HEK293 (cell line): Measurements from ENCODE around the gene LRRC52.

Experiments
- CTCF ChIA-PET: fragments of 350-600 bp; formaldehyde crosslinking; extraction: SDS; loops from one replicate; lab custom pipeline; 2021; ENCODE audit warnings: antibody characterized with exemption; lab: Yijun Ruan, JAX
- POLR2A ChIA-PET: fragments of 300-600 bp; formaldehyde crosslinking; extraction: SDS; loops from one replicate; lab custom pipeline; 2020; ENCODE audit warnings: antibody characterized with exemption, inconsistent platforms; lab: Yijun Ruan, JAX
- H3K27ac ChIP-seq: fragments of 200-500 bp; sonication (Bioruptor generic); 2 replicates; pipeline ENCODE4 v1.5.1; 2014; ENCODE audit warnings: low read depth, low read length, control low read depth, inconsistent platforms; ENCODE audit errors: extremely low read depth
- H3K36me3 ChIP-seq, 2 experiments: fragments of 200-500 bp in 1 of 2; sonication (Bioruptor generic) in 1 of 2; 1 replicate in 1 of 2; 2 replicates in 1 of 2; pipeline ENCODE4 v1.5.1; 2014 to 2017; ENCODE audit warnings: inconsistent platforms in 2 of 2, low read length in 2 of 2; ENCODE audit not compliant: control insufficient read depth in 2 of 2, insufficient read depth in 1 of 2
- H3K4me1 ChIP-seq: fragments of 200-500 bp; sonication (Bioruptor generic); 2 replicates; pipeline ENCODE4 v1.5.1; 2014; ENCODE audit warnings: mild to moderate bottlenecking, low read length, inconsistent platforms; ENCODE audit not compliant: control insufficient read depth, insufficient read depth
- H3K4me3 ChIP-seq: 2 replicates; pipeline ENCODE4 v1.5.1; 2011; ENCODE audit warnings: low read depth, mild to moderate bottlenecking, control low read depth, low read length, moderate library complexity
- H3K9me3 ChIP-seq: fragments of 200-500 bp; sonication (Bioruptor generic); 2 replicates; pipeline ENCODE4 v1.5.1; 2014; ENCODE audit warnings: low read depth, low read length, inconsistent platforms; ENCODE audit not compliant: control insufficient read depth, insufficient read depth
- BCL11B ChIP-seq: fragments of 450-650 bp; formaldehyde crosslinking; IDR thresholded peaks from 2 replicates; pipeline ENCODE4 v1.5.1; 2016; ENCODE audit warnings: low read depth, missing biosample characterization, missing genetic modification characterization
- FEZF1 ChIP-seq: fragments of 450-650 bp; formaldehyde crosslinking; IDR thresholded peaks from 2 replicates; pipeline ENCODE4 v1.5.1; 2016; ENCODE audit warnings: missing biosample characterization, missing genetic modification characterization
- GFI1B ChIP-seq: fragments of 450-650 bp; formaldehyde crosslinking; IDR thresholded peaks from 2 replicates; pipeline ENCODE4 v1.5.1; 2016; ENCODE audit warnings: missing biosample characterization, missing genetic modification characterization
- HOXD13 ChIP-seq: sonication (generic); formaldehyde crosslinking; IDR thresholded peaks from 2 replicates; pipeline ENCODE4 v1.8.0; 2022; ENCODE audit warnings: missing genetic modification reagents, borderline replicate concordance
- KLF1 ChIP-seq: fragments of 450-650 bp; formaldehyde crosslinking; IDR thresholded peaks from 2 replicates; pipeline ENCODE4 v1.5.1; 2016; ENCODE audit warnings: missing biosample characterization, missing genetic modification characterization
- KLF8 ChIP-seq: fragments of 450-650 bp; formaldehyde crosslinking; IDR thresholded peaks from 2 replicates; pipeline ENCODE4 v1.5.1; 2016; ENCODE audit warnings: missing biosample characterization, missing genetic modification characterization
- SCRT1 ChIP-seq: fragments of 450-650 bp; formaldehyde crosslinking; IDR thresholded peaks from 2 replicates; pipeline ENCODE4 v1.5.1; 2016; ENCODE audit warnings: missing biosample characterization, missing genetic modification characterization, borderline replicate concordance
- SP7 ChIP-seq: fragments of 450-650 bp; formaldehyde crosslinking; IDR thresholded peaks from 2 replicates; pipeline ENCODE4 v1.5.1; 2016; ENCODE audit warnings: missing biosample characterization, missing genetic modification characterization
- WT1 ChIP-seq: fragments of 450-650 bp; formaldehyde crosslinking; IDR thresholded peaks from 2 replicates; pipeline ENCODE4 v1.5.1; 2016; ENCODE audit warnings: missing biosample characterization, missing genetic modification characterization
- ZBTB17 ChIP-seq: fragments of 450-650 bp; formaldehyde crosslinking; IDR thresholded peaks from 2 replicates; pipeline ENCODE4 v1.5.1; 2016; ENCODE audit warnings: missing biosample characterization, missing genetic modification characterization
- ZEB2 ChIP-seq: fragments of 450-650 bp; formaldehyde crosslinking; IDR thresholded peaks from 2 replicates; pipeline ENCODE4 v1.5.1; 2016; ENCODE audit warnings: missing biosample characterization, missing genetic modification characterization
- ZNF155 ChIP-seq: fragments of 450-650 bp; formaldehyde crosslinking; IDR thresholded peaks from 2 replicates; pipeline ENCODE4 v1.5.1; 2016; ENCODE audit warnings: missing biosample characterization, missing genetic modification characterization
- ZNF23 ChIP-seq: fragments of 450-650 bp; formaldehyde crosslinking; IDR thresholded peaks from 2 replicates; pipeline ENCODE4 v1.5.1; 2016; ENCODE audit warnings: missing biosample characterization, missing genetic modification characterization, borderline replicate concordance
- ZNF324 ChIP-seq: fragments of 450-650 bp; formaldehyde crosslinking; IDR thresholded peaks from 2 replicates; pipeline ENCODE4 v1.5.1; 2016; ENCODE audit warnings: missing biosample characterization, missing genetic modification characterization
- ZNF354C ChIP-seq: fragments of 450-650 bp; formaldehyde crosslinking; IDR thresholded peaks from 2 replicates; pipeline ENCODE4 v1.5.1; 2016; ENCODE audit warnings: missing biosample characterization, missing genetic modification characterization, low read depth, borderline replicate concordance
- ZNF394 ChIP-seq: fragments of 450-650 bp; formaldehyde crosslinking; IDR thresholded peaks from 2 replicates; pipeline ENCODE4 v1.5.1; 2016; ENCODE audit warnings: missing biosample characterization, missing genetic modification characterization, mild to moderate bottlenecking, moderate library complexity, borderline replicate concordance
- ZNF48 ChIP-seq: fragments of 450-650 bp; formaldehyde crosslinking; IDR thresholded peaks from 2 replicates; pipeline ENCODE4 v1.5.1; 2016; ENCODE audit warnings: missing biosample characterization, missing genetic modification characterization
- ZNF549 ChIP-seq: fragments of 450-650 bp; IDR thresholded peaks from 2 replicates; pipeline ENCODE4 v1.5.1; 2018; ENCODE audit warnings: missing biosample characterization, missing genetic modification characterization, mild to moderate bottlenecking, inconsistent platforms, moderate library complexity
- ZNF558 ChIP-seq: fragments of 450-650 bp; formaldehyde crosslinking; IDR thresholded peaks from 2 replicates; pipeline ENCODE4 v1.5.1; 2016; ENCODE audit warnings: missing biosample characterization, missing genetic modification characterization
- ZNF560 ChIP-seq: fragments of 450-650 bp; formaldehyde crosslinking; IDR thresholded peaks from 2 replicates; pipeline ENCODE4 v1.5.1; 2017; ENCODE audit warnings: missing biosample characterization, missing genetic modification characterization, borderline replicate concordance
- ZNF626 ChIP-seq: fragments of 450-650 bp; sonication (Bioruptor Pico); formaldehyde crosslinking; IDR thresholded peaks from 2 replicates; pipeline ENCODE4 v1.5.1; 2018; ENCODE audit warnings: missing biosample characterization, missing genetic modification characterization, inconsistent platforms
- ZNF677 ChIP-seq: fragments of 450-650 bp; IDR thresholded peaks from 2 replicates; pipeline ENCODE4 v1.5.0; 2018; ENCODE audit warnings: missing biosample characterization, mild to moderate bottlenecking, missing genetic modification characterization, moderate library complexity
- ZNF707 ChIP-seq: fragments of 450-650 bp; formaldehyde crosslinking; IDR thresholded peaks from 2 replicates; pipeline ENCODE4 v1.5.1; 2016; ENCODE audit warnings: missing biosample characterization, missing genetic modification characterization
- ZNF747 ChIP-seq: fragments of 450-650 bp; formaldehyde crosslinking; IDR thresholded peaks from 2 replicates; pipeline ENCODE4 v1.5.1; 2016; ENCODE audit warnings: missing biosample characterization, missing genetic modification characterization
- ZNF830 ChIP-seq: fragments of 450-650 bp; IDR thresholded peaks from 2 replicates; pipeline ENCODE4 v1.5.0; 2018; ENCODE audit warnings: missing biosample characterization, missing genetic modification characterization, low read depth, mild to moderate bottlenecking, moderate library complexity
- ZSCAN23 ChIP-seq: fragments of 450-650 bp; formaldehyde crosslinking; IDR thresholded peaks from 2 replicates; pipeline ENCODE4 v1.5.1; 2016; ENCODE audit warnings: missing biosample characterization, missing genetic modification characterization
- TF ChIP-seq, protein P1 (sequence below): fragments of 450-650 bp; formaldehyde crosslinking; IDR thresholded peaks from 2 replicates; pipeline ENCODE4 v1.5.1; 2016; ENCODE audit warnings: missing biosample characterization, missing genetic modification characterization
- TF ChIP-seq, protein P2 (sequence below): fragments of 450-650 bp; formaldehyde crosslinking; IDR thresholded peaks from 2 replicates; pipeline ENCODE4 v1.5.0; 2017; ENCODE audit warnings: missing biosample characterization, missing genetic modification characterization, borderline replicate concordance
- TF ChIP-seq, protein P3 (sequence below): fragments of 450-650 bp; formaldehyde crosslinking; IDR thresholded peaks from 2 replicates; pipeline ENCODE4 v1.5.1; 2016; ENCODE audit warnings: missing biosample characterization, missing genetic modification characterization

Gene LRRC52

DNA sequence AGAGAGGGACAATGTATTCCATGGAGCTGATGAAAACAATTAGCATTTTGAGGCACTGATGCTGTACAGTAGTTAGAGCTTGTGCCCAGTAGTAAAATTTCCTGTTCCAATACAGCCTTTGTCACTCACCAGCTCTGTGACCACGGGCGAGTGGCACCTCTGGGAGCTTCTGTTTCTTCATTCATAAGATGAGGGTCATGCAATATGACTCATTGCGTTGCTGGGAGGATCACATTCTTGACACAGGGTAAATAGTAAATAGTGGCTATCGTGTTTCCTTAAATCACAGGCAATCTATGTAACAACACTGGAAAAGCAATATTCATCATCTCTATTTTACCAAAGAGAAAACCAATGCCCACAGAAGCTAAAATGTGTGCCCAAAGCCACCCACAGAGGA lies 4.5 kb upstream of the LRRC52 start (continued):
- TF ChIP-seq ZNF626 (tag by site-specific recombination): no peak
- peak; percentile 78 for TF ChIP-seq SP7
- TF ChIP-seq KLF1 (tag by site-specific recombination): 0 out of 2 replicates have a peak, but pooled peaks have one; percentile 14
- TF ChIP-seq BCL11B (tag by site-specific recombination): no peak
- TF ChIP-seq HOXD13: no peak
- TF ChIP-seq ZNF48: no peak
- 0 out of 2 replicates have a peak, but pooled peaks have one; percentile 43 for TF ChIP-seq KLF8 (tag by site-specific recombination)
- TF ChIP-seq GFI1B: no peak
- TF ChIP-seq WT1: peak; percentile 41; the same call in 1 of the 2 replicates
- TF ChIP-seq, protein P1, sequence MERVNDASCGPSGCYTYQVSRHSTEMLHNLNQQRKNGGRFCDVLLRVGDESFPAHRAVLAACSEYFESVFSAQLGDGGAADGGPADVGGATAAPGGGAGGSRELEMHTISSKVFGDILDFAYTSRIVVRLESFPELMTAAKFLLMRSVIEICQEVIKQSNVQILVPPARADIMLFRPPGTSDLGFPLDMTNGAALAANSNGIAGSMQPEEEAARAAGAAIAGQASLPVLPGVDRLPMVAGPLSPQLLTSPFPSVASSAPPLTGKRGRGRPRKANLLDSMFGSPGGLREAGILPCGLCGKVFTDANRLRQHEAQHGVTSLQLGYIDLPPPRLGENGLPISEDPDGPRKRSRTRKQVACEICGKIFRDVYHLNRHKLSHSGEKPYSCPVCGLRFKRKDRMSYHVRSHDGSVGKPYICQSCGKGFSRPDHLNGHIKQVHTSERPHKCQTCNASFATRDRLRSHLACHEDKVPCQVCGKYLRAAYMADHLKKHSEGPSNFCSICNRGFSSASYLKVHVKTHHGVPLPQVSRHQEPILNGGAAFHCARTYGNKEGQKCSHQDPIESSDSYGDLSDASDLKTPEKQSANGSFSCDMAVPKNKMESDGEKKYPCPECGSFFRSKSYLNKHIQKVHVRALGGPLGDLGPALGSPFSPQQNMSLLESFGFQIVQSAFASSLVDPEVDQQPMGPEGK (tag by site-specific recombination): no peak
- TF ChIP-seq ZBTB17 (tag by site-specific recombination): 0 out of 2 replicates have a peak, but pooled peaks have one; percentile 22
- TF ChIP-seq ZEB2 (tag by site-specific recombination): 0 out of 2 replicates have a peak, but pooled peaks have one; percentile 47

DNA sequence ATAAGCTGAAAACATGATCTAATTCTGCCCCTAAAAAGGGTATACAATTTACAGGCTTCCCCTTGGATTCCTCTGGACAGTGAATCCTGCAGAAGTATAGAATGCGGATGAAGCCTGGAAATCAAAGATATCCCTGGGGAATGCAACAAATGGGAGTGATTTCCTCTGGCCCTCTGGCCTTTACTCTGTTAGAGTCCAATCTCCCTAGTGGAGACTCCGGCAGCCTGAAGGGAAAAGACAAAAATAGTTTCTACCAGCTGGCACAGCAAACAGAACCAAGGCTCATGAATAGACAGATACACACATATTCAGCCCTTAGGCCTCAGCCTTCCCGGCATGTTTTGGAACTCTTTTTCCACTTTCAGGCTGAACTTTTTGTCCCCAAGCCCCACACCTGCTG lies 3.9 kb upstream of the LRRC52 start:
- no peak overlapping the region for H3K27ac ChIP-seq
- ChIA-PET CTCF (interaction anchor here (1.0 kb wide), 1 partner anchor 53 kb away, joined by 3 read pairs; no protein-coding TSS in a partner anchor), POLR2A (no interaction called here)
- TF ChIP-seq ZNF549 (tag by site-specific recombination) (no peak), ZNF354C (tag by site-specific recombination) (no peak), ZNF324 (tag by site-specific recombination) (no peak), HOXD13 (no peak), SCRT1 (tag by site-specific recombination) (no peak), ZNF155 (tag by site-specific recombination) (no peak), ZNF558 (tag by site-specific recombination) (no peak), ZNF707 (tag by site-specific recombination) (no peak), FEZF1 (tag by site-specific recombination) (no peak), ZNF560 (tag by site-specific recombination) (no peak), ZNF23 (tag by site-specific recombination) (no peak), ZNF394 (tag by site-specific recombination) (no peak), ZBTB17 (tag by site-specific recombination) (no peak), ZSCAN23 (tag by site-specific recombination) (no peak), ZNF830 (tag by site-specific recombination) (no peak), ZNF677 (tag by site-specific recombination) (no peak), ZNF747 (tag by site-specific recombination) (no peak)
- TF ChIP-seq, protein P2, sequence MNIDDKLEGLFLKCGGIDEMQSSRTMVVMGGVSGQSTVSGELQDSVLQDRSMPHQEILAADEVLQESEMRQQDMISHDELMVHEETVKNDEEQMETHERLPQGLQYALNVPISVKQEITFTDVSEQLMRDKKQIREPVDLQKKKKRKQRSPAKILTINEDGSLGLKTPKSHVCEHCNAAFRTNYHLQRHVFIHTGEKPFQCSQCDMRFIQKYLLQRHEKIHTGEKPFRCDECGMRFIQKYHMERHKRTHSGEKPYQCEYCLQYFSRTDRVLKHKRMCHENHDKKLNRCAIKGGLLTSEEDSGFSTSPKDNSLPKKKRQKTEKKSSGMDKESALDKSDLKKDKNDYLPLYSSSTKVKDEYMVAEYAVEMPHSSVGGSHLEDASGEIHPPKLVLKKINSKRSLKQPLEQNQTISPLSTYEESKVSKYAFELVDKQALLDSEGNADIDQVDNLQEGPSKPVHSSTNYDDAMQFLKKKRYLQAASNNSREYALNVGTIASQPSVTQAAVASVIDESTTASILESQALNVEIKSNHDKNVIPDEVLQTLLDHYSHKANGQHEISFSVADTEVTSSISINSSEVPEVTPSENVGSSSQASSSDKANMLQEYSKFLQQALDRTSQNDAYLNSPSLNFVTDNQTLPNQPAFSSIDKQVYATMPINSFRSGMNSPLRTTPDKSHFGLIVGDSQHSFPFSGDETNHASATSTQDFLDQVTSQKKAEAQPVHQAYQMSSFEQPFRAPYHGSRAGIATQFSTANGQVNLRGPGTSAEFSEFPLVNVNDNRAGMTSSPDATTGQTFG: no peak
- TF ChIP-seq, protein P3, sequence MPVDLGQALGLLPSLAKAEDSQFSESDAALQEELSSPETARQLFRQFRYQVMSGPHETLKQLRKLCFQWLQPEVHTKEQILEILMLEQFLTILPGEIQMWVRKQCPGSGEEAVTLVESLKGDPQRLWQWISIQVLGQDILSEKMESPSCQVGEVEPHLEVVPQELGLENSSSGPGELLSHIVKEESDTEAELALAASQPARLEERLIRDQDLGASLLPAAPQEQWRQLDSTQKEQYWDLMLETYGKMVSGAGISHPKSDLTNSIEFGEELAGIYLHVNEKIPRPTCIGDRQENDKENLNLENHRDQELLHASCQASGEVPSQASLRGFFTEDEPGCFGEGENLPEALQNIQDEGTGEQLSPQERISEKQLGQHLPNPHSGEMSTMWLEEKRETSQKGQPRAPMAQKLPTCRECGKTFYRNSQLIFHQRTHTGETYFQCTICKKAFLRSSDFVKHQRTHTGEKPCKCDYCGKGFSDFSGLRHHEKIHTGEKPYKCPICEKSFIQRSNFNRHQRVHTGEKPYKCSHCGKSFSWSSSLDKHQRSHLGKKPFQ (tag by site-specific recombination): no peak
- no peak overlapping the region for H3K4me3 ChIP-seq
- H3K36me3 ChIP-seq: no peaks in the 10 kb centered on the region
- no peaks in the 10 kb centered on the region for H3K9me3 ChIP-seq
- peaks cover 9% of the 10 kb centered on the region; the same call in 1 of the 2 replicates for H3K4me1 ChIP-seq
